DOHH2 (cell line): ENCODE data around the gene IL27RA.

Experiments used
- H3F3A ChIP-seq: fragments of 200-600 bp; sonication (generic), shearing (Covaris generic); 2 replicates; pipeline ENCODE4 v1.6.0; 2016; ENCODE audit warnings: antibody characterized with exemption, mild to moderate bottlenecking; ENCODE audit not compliant: control insufficient read depth, insufficient read depth
- H3K27ac ChIP-seq: fragments of 200-600 bp; sonication (generic); 2 replicates; pipeline ENCODE4 v1.5.1; 2014; ENCODE audit warnings: low read depth, mild to moderate bottlenecking, low read length, moderate library complexity
- H3K27me3 ChIP-seq: fragments of 200-600 bp; sonication (generic); 2 replicates; pipeline ENCODE4 v1.6.1; 2014; ENCODE audit warnings: mild to moderate bottlenecking, low read length, mixed read lengths; ENCODE audit not compliant: control insufficient read depth
- H3K36me3 ChIP-seq: fragments of 200-600 bp; sonication (generic); 2 replicates; pipeline ENCODE4 v1.6.1; 2014; ENCODE audit warnings: mild to moderate bottlenecking, low read length, moderate library complexity, mixed read lengths; ENCODE audit not compliant: control insufficient read depth
- H3K4me1 ChIP-seq: fragments of 200-600 bp; sonication (generic); 2 replicates; pipeline ENCODE4 v1.6.1; 2014; ENCODE audit warnings: mild to moderate bottlenecking, low read length, mixed read lengths; ENCODE audit not compliant: control insufficient read depth
- H3K4me2 ChIP-seq: fragments of 200-600 bp; sonication (generic); 2 replicates; pipeline ENCODE4 v1.6.0; 2014; ENCODE audit warnings: mild to moderate bottlenecking, low read length, moderate library complexity
- H3K4me3 ChIP-seq: fragments of 200-600 bp; sonication (generic); 2 replicates; pipeline ENCODE4 v1.5.1; 2014; ENCODE audit warnings: mild to moderate bottlenecking, low read length, mixed read lengths
- H3K79me2 ChIP-seq: fragments of 200-600 bp; sonication (generic); 2 replicates; pipeline ENCODE4 v1.6.1; 2014; ENCODE audit warnings: mild to moderate bottlenecking, low read length, mixed read lengths; ENCODE audit not compliant: control insufficient read depth
- H3K9me2 ChIP-seq: fragments of 200-600 bp; sonication (generic); replicated peaks from 2 replicates; pipeline ENCODE4 v1.6.1; 2014; ENCODE audit warnings: mild to moderate bottlenecking, low read length, mixed read lengths; ENCODE audit not compliant: control insufficient read depth
- H3K9me3 ChIP-seq: fragments of 200-600 bp; sonication (generic); 2 replicates; pipeline ENCODE4 v1.6.1; 2014; ENCODE audit warnings: antibody characterized with exemption, low read length, mixed read lengths; ENCODE audit not compliant: control insufficient read depth, insufficient read depth
- H4K20me1 ChIP-seq: fragments of 200-600 bp; sonication (generic); 2 replicates; pipeline ENCODE4 v1.6.0; 2014; ENCODE audit warnings: low read depth, mild to moderate bottlenecking, antibody characterized with exemption, low read length, moderate library complexity; ENCODE audit not compliant: control insufficient read depth, insufficient read depth
- CTCF ChIP-seq: fragments of 200-600 bp; sonication (generic); IDR thresholded peaks from one replicate; pipeline ENCODE4 v1.5.1; 2014; ENCODE audit warnings: antibody characterized with exemption, mild to moderate bottlenecking, low read depth, low read length; ENCODE audit not compliant: poor library complexity, severe bottlenecking
- EZH2phosphoT487 ChIP-seq: fragments of 200-600 bp; sonication (generic); IDR thresholded peaks from 2 replicates; pipeline ENCODE4 v1.6.1; 2017; ENCODE audit warnings: borderline replicate concordance, mild to moderate bottlenecking, antibody characterized with exemption, low read length, moderate library complexity, mixed read lengths

IL27RA gene

GRCh38 chr19:13993590-13994300 is 37.8 kb upstream of the IL27RA start:
- peaks cover 3% of the 10 kb centered on the region; the same call in 1 of the 2 replicates for H3K4me1 ChIP-seq
- H3K79me2 ChIP-seq = peaks cover 20% of the 10 kb centered on the region
- H3K9me3 ChIP-seq = peaks cover under 1% of the 10 kb centered on the region; the same call in 1 of the 2 replicates
- no peaks in the 10 kb centered on the region for H3K27me3 ChIP-seq
- peaks cover 21% of the 10 kb centered on the region for H3K36me3 ChIP-seq
- no peak overlapping the region for H3K4me2 ChIP-seq
- H3K4me3 ChIP-seq = no peak overlapping the region
- no peaks in the 10 kb centered on the region for H4K20me1 ChIP-seq
- TF ChIP-seq CTCF (no peak), EZH2phosphoT487 (no peak)
- H3F3A ChIP-seq = 0 out of 2 replicates have a peak, but pooled peaks cover 2% of the 10 kb centered on the region
- H3K9me2 ChIP-seq = no peaks in the 10 kb centered on the region
- H3K27ac ChIP-seq = no peak overlapping the region

GRCh38 chr19:13995017-13995728 is 36.4 kb upstream of the IL27RA start:
- Histone ChIP-seq H3K79me2 (peaks cover 32% of the 10 kb centered on the region), H3K9me2 (no peaks in the 10 kb centered on the region), H3K4me1 (no peaks in the 10 kb centered on the region), H3K27me3 (no peaks in the 10 kb centered on the region), H3K4me2 (no peak overlapping the region), H3K36me3 (peaks cover 35% of the 10 kb centered on the region), H3F3A (no peaks in the 10 kb centered on the region), H3K9me3 (peaks cover 7% of the 10 kb centered on the region), H3K27ac (no peak overlapping the region), H3K4me3 (no peak overlapping the region), H4K20me1 (no peaks in the 10 kb centered on the region)
- TF ChIP-seq EZH2phosphoT487 = no peak
- no peak for TF ChIP-seq CTCF

- H3K4me3 ChIP-seq = no peak overlapping the region
- H3F3A ChIP-seq = no peaks in the 10 kb centered on the region
- no peaks in the 10 kb centered on the region for H4K20me1 ChIP-seq
- H3K9me3 ChIP-seq = peaks cover 7% of the 10 kb centered on the region
- no peak overlapping the region for H3K27ac ChIP-seq
- peaks cover 42% of the 10 kb centered on the region for H3K36me3 ChIP-seq
- H3K4me1 ChIP-seq = peaks cover 7% of the 10 kb centered on the region
- no peak overlapping the region for H3K4me2 ChIP-seq
- no peaks in the 10 kb centered on the region for H3K9me2 ChIP-seq
- TF ChIP-seq EZH2phosphoT487 (no peak), CTCF (no peak)
- H3K27me3 ChIP-seq = no peaks in the 10 kb centered on the region
- H3K79me2 ChIP-seq = peaks cover 41% of the 10 kb centered on the region
Measured at GRCh38 chr19:13995878-13996765, 35.4 kb upstream of the IL27RA start.
